Gastroesophageal sphincter (tissue), 3 donors: ENCODE data around the gene CSNK1G2.

ENCODE experiments used
- CTCF ChIP-seq, 4 experiments: fragments of 200-600 bp in 2 of 4; fragments of 450-650 bp in 2 of 4; sonication (generic) in 1 of 4; IDR thresholded peaks; one replicate each; pipeline ENCODE4 v1.5.1; 2017 to 2019; ENCODE audit warnings: antibody characterized with exemption in 4 of 4, mild to moderate bottlenecking in 2 of 4, moderate library complexity in 2 of 4
- EP300 ChIP-seq: sonication (generic); formaldehyde crosslinking; IDR thresholded peaks from one replicate; pipeline ENCODE4 v1.6.1; 2017; ENCODE audit warnings: antibody characterized with exemption, mild to moderate bottlenecking
- POLR2A ChIP-seq, 2 donors: fragments of 450-650 bp; IDR thresholded peaks; one replicate each; pipeline ENCODE4 v1.6.1; 2017; ENCODE audit warnings: antibody characterized with exemption in 2 of 2, mild to moderate bottlenecking in 2 of 2, moderate library complexity in 1 of 2
- POLR2AphosphoS5 ChIP-seq: sonication (generic); formaldehyde crosslinking; IDR thresholded peaks from one replicate; pipeline ENCODE4 v1.6.1; 2017; ENCODE audit warnings: antibody characterized with exemption

- TF ChIP-seq POLR2A (IDR thresholded peaks at IDR 0.05): no peak
- no peak for TF ChIP-seq POLR2AphosphoS5
- no peak for TF ChIP-seq CTCF (IDR thresholded peaks at IDR 0.05)
- TF ChIP-seq EP300: no peak
Observed at GRCh38 chr19:1957562-1958248, 16.7 kb downstream of the CSNK1G2 start.
